Liver (tissue), 9 donors: ENCODE results near the gene PPP2R5C. TPM values are rescaled to one million over a fixed set of nuclear protein-coding genes. Genes with fewer than 3 reads are reported as not detected.

Experiments
- DNase-seq: peaks from one replicate; pipeline ENCODE4 v3.0.0-alpha.2; 2017; ENCODE audit warnings: low spot score
- H3K27ac ChIP-seq, 2 donors: one replicate each; pipeline ENCODE4 v1.7.0; 2013; ENCODE audit warnings: inconsistent platforms in 2 of 2, low read length in 2 of 2, control low read depth in 1 of 2, low read depth in 1 of 2, mild to moderate bottlenecking in 1 of 2
- H3K27me3 ChIP-seq, 4 donors: one replicate each; pipeline versions ENCODE4 v1.6.1 to v1.7.0; 2013; ENCODE audit warnings: low read length in 3 of 4, inconsistent platforms in 1 of 4, mild to moderate bottlenecking in 1 of 4, moderate library complexity in 1 of 4; ENCODE audit not compliant: control insufficient read depth in 4 of 4, insufficient read depth in 4 of 4
- H3K36me3 ChIP-seq, 4 donors: one replicate each; pipeline versions ENCODE4 v1.6.1 to v1.7.0; 2013; ENCODE audit warnings: low read length in 3 of 4, mild to moderate bottlenecking in 3 of 4, low read depth in 1 of 4, moderate library complexity in 1 of 4; ENCODE audit not compliant: control insufficient read depth in 4 of 4, insufficient read depth in 3 of 4
- H3K4me1 ChIP-seq, 4 donors: one replicate each; pipeline versions ENCODE4 v1.6.1 to v1.7.0; 2013; ENCODE audit warnings: low read length in 3 of 4, mild to moderate bottlenecking in 3 of 4, moderate library complexity in 1 of 4; ENCODE audit not compliant: control insufficient read depth in 4 of 4, insufficient read depth in 4 of 4
- H3K4me3 ChIP-seq, 3 donors: one replicate each; pipeline versions ENCODE4 v1.6.1 to v1.7.0; 2013; ENCODE audit warnings: low read length in 3 of 3, control low read depth in 1 of 3, low read depth in 1 of 3, mild to moderate bottlenecking in 1 of 3
- H3K9ac ChIP-seq, 2 donors: one replicate each; pipeline ENCODE4 v1.7.0; 2013; ENCODE audit warnings: low read length in 2 of 2, mild to moderate bottlenecking in 2 of 2, moderate library complexity in 2 of 2, control low read depth in 1 of 2, low read depth in 1 of 2
- H3K9me3 ChIP-seq, 4 donors: one replicate each; pipeline versions ENCODE4 v1.6.1 to v1.7.0; 2013; ENCODE audit warnings: low read length in 3 of 4; ENCODE audit not compliant: control insufficient read depth in 4 of 4
- EGR1 ChIP-seq, 2 donors: IDR thresholded peaks; 2 replicates each; pipeline ENCODE4 v1.6.1; 2016 to 2018; ENCODE audit warnings: antibody characterized with exemption in 2 of 2, low read depth in 2 of 2
- FOXA1 ChIP-seq: IDR thresholded peaks from 2 replicates; pipeline ENCODE4 v1.6.1; 2016; ENCODE audit warnings: antibody characterized with exemption
- FOXA2 ChIP-seq: IDR thresholded peaks from 2 replicates; pipeline ENCODE4 v1.6.1; 2016; ENCODE audit warnings: antibody characterized with exemption
- GABPA ChIP-seq, 2 donors: IDR thresholded peaks in 1 of 2; conservative IDR thresholded peaks in 1 of 2; 2 replicates each; pipeline ENCODE4 v1.6.1; 2016; ENCODE audit warnings: antibody characterized with exemption in 2 of 2, mild to moderate bottlenecking in 1 of 2, moderate library complexity in 1 of 2
- HNF4A ChIP-seq, 2 donors: conservative IDR thresholded peaks; 2 replicates each; pipeline ENCODE4 v1.6.1; 2016; ENCODE audit warnings: antibody characterized with exemption in 2 of 2, mild to moderate bottlenecking in 2 of 2
- HNF4G ChIP-seq: IDR thresholded peaks from 2 replicates; pipeline ENCODE4 v1.6.1; 2016; ENCODE audit warnings: antibody characterized with exemption
- JUND ChIP-seq, 2 donors: IDR thresholded peaks; 2 replicates each; pipeline ENCODE4 v1.6.1; 2016; ENCODE audit warnings: antibody characterized with exemption in 2 of 2
- NR2F2 ChIP-seq: IDR thresholded peaks from 2 replicates; pipeline ENCODE4 v1.6.1; 2016; ENCODE audit warnings: antibody characterized with exemption
- RAD21 ChIP-seq, 2 donors: IDR thresholded peaks; 2 replicates each; pipeline ENCODE4 v1.6.1; 2016; ENCODE audit warnings: antibody characterized with exemption in 2 of 2, mild to moderate bottlenecking in 2 of 2
- SP1 ChIP-seq: IDR thresholded peaks from 2 replicates; pipeline ENCODE4 v1.6.1; 2018; ENCODE audit warnings: antibody characterized with exemption, mild to moderate bottlenecking
- TAF1 ChIP-seq: conservative IDR thresholded peaks from 2 replicates; pipeline ENCODE4 v1.6.1; 2016; ENCODE audit warnings: antibody characterized with exemption, mild to moderate bottlenecking
- YY1 ChIP-seq: IDR thresholded peaks from 2 replicates; pipeline ENCODE4 v1.6.1; 2016; ENCODE audit warnings: antibody characterized with exemption, mild to moderate bottlenecking
- WGBS: extraction: QIAGEN DNeasy Blood & Tissue Kit; methylation state at CpG from one replicate; pipeline ENCODE4 v1.1.7; 2013; 5-methylcytosine and 5-hydroxymethylcytosine counted together
- polyA plus RNA-seq, 2 donors: library from polyadenylated mRNA; stranded (reverse) in 1 of 2; unstranded in 1 of 2; fragments of 200-250 nt in 1 of 2; fragments of >200 nt in 1 of 2; fragmentation: Nextera tagmentation in 1 of 2; extraction: Ambion mirVana in 1 of 2; gene quantifications; one replicate each; pipeline versions ENCODE4 v1.2.1 to v1.2.3, GENCODE V29; 2013 to 2015
- total RNA-seq, 2 donors: library from RNA; depleted of rRNA; stranded (reverse); fragments of >200 nt; gene quantifications; one replicate each; pipeline ENCODE4 v1.2.3, GENCODE V29; 2014
- TF ChIP-seq, protein P1 (sequence below): fragments of 150-350 bp; IDR thresholded peaks from 2 replicates; pipeline ENCODE4 v1.5.1; 2017; ENCODE audit warnings: improper control_type of control experiment, low read depth, low read length; ENCODE audit not compliant: missing input control
- TF ChIP-seq, protein P2 (sequence below): IDR thresholded peaks from 2 replicates; pipeline ENCODE4 v1.6.1; 2016; ENCODE audit warnings: antibody characterized with exemption
- TF ChIP-seq, protein P3 (sequence below): IDR thresholded peaks from 2 replicates; pipeline ENCODE4 v1.6.1; 2016; ENCODE audit warnings: antibody characterized with exemption, mild to moderate bottlenecking
- TF ChIP-seq, protein P4 (sequence below): IDR thresholded peaks from 2 replicates; pipeline ENCODE4 v1.6.1; 2016; ENCODE audit warnings: antibody characterized with exemption
- TF ChIP-seq, protein P5 (sequence below): IDR thresholded peaks from 2 replicates; pipeline ENCODE4 v1.6.1; 2016; ENCODE audit warnings: antibody characterized with exemption
- donor health status: healthy.
- donor health status: healthy.
- donor health status: healthy.
- donor health status: healthy.
- donor health status: healthy.

PPP2R5C gene
- total and polyA plus RNA-seq, 4 donors = 33.5 to 52.3 (median 43.9) TPM

DNA sequence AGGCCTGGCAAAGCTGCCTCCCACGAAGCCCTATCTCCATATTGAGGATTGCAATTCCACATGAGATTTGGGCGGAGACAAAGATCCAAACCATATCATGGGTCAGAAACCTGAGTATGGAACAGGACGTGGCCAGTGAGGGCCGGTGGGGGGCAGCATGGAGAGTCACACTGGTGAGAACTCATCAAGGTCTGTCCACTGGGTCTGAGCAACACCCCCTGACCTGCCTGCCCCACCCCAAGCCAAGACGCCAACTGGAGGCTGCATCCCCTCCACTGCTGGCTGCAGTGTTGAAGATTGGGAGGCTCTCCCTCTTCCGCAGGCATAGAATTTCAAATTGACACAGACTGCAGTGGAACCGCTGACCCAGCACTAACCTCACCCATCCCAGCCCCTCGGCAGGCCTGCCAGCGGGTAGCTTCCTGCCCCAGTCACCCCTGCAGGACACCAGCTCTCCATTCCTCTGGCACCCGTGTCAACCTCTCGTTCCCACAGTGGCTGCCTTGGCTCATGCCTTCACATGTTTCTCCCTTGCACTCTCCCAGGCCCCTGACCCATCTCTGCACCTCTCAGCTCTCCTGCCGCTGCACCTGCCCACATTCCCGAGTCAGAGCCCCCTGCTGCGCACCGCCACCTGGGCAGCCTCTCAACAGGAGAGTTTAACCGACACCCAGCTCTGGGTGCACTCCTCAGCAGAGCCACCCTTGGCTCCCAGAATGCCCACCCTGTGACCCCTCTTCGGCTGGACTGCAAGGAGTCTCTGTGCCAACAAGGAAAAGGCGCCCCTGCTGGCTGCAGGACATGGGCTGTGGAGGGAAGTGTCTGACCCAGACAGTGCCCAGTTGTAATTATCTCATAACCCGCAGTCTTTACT is 45.2 kb upstream of the PPP2R5C start:
- H3K4me1 ChIP-seq = peaks cover 0 to 2% (median 0%) of the 10 kb centered on the region in 4 donors
- H3K9ac ChIP-seq = no peak overlapping the region
- 90% methylated on average over 19 of the region's 19 CpGs for WGBS
- no peaks in the 10 kb centered on the region for H3K27me3 ChIP-seq
- H3K27ac ChIP-seq = no peak overlapping the region
- H3K9me3 ChIP-seq = no peaks in the 10 kb centered on the region
- TF ChIP-seq SP1 (no peak), HNF4G (no peak), FOXA2 (no peak), JUND (IDR thresholded peaks at IDR 0.05) (no peak), YY1 (no peak), GABPA (IDR thresholded peaks at IDR 0.05 in 1 of 2, conservative IDR thresholded peaks at IDR 0.05 in 1 of 2) (no peak), RAD21 (IDR thresholded peaks at IDR 0.05) (no peak), TAF1 (no peak), NR2F2 (no peak), HNF4A (conservative IDR thresholded peaks at IDR 0.05) (no peak), FOXA1 (no peak), EGR1 (IDR thresholded peaks at IDR 0.05; ENCODE audit: low read depth in 2 of 2) (no peak)
- TF ChIP-seq, protein P1, sequence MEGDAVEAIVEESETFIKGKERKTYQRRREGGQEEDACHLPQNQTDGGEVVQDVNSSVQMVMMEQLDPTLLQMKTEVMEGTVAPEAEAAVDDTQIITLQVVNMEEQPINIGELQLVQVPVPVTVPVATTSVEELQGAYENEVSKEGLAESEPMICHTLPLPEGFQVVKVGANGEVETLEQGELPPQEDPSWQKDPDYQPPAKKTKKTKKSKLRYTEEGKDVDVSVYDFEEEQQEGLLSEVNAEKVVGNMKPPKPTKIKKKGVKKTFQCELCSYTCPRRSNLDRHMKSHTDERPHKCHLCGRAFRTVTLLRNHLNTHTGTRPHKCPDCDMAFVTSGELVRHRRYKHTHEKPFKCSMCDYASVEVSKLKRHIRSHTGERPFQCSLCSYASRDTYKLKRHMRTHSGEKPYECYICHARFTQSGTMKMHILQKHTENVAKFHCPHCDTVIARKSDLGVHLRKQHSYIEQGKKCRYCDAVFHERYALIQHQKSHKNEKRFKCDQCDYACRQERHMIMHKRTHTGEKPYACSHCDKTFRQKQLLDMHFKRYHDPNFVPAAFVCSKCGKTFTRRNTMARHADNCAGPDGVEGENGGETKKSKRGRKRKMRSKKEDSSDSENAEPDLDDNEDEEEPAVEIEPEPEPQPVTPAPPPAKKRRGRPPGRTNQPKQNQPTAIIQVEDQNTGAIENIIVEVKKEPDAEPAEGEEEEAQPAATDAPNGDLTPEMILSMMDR = no peak
- TF ChIP-seq, protein P2, sequence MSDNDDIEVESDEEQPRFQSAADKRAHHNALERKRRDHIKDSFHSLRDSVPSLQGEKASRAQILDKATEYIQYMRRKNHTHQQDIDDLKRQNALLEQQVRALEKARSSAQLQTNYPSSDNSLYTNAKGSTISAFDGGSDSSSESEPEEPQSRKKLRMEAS = no peak
- TF ChIP-seq, protein P3, sequence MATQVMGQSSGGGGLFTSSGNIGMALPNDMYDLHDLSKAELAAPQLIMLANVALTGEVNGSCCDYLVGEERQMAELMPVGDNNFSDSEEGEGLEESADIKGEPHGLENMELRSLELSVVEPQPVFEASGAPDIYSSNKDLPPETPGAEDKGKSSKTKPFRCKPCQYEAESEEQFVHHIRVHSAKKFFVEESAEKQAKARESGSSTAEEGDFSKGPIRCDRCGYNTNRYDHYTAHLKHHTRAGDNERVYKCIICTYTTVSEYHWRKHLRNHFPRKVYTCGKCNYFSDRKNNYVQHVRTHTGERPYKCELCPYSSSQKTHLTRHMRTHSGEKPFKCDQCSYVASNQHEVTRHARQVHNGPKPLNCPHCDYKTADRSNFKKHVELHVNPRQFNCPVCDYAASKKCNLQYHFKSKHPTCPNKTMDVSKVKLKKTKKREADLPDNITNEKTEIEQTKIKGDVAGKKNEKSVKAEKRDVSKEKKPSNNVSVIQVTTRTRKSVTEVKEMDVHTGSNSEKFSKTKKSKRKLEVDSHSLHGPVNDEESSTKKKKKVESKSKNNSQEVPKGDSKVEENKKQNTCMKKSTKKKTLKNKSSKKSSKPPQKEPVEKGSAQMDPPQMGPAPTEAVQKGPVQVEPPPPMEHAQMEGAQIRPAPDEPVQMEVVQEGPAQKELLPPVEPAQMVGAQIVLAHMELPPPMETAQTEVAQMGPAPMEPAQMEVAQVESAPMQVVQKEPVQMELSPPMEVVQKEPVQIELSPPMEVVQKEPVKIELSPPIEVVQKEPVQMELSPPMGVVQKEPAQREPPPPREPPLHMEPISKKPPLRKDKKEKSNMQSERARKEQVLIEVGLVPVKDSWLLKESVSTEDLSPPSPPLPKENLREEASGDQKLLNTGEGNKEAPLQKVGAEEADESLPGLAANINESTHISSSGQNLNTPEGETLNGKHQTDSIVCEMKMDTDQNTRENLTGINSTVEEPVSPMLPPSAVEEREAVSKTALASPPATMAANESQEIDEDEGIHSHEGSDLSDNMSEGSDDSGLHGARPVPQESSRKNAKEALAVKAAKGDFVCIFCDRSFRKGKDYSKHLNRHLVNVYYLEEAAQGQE = no peak
- TF ChIP-seq, protein P4, sequence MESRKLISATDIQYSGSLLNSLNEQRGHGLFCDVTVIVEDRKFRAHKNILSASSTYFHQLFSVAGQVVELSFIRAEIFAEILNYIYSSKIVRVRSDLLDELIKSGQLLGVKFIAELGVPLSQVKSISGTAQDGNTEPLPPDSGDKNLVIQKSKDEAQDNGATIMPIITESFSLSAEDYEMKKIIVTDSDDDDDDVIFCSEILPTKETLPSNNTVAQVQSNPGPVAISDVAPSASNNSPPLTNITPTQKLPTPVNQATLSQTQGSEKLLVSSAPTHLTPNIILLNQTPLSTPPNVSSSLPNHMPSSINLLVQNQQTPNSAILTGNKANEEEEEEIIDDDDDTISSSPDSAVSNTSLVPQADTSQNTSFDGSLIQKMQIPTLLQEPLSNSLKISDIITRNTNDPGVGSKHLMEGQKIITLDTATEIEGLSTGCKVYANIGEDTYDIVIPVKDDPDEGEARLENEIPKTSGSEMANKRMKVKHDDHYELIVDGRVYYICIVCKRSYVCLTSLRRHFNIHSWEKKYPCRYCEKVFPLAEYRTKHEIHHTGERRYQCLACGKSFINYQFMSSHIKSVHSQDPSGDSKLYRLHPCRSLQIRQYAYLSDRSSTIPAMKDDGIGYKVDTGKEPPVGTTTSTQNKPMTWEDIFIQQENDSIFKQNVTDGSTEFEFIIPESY = no peak
- TF ChIP-seq, protein P5, sequence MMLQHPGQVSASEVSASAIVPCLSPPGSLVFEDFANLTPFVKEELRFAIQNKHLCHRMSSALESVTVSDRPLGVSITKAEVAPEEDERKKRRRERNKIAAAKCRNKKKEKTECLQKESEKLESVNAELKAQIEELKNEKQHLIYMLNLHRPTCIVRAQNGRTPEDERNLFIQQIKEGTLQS = no peak
- H3K4me3 ChIP-seq = no peak overlapping the region
- DNase-seq = no peak
- H3K36me3 ChIP-seq = no peaks in the 10 kb centered on the region
